Left lung (tissue), 10 donors: ENCODE results near the gene ZNRF2. TPM values are rescaled to one million over a fixed set of nuclear protein-coding genes. Genes with fewer than 3 reads are reported as not detected.
A peak's percentile ranks its signal among the peaks of the same experiment; 100 is the strongest.

Experiments used
- ATAC-seq: fragments of 200-7000 bp; cut with Tn5 transposase; one replicate; pipeline ENCODE4 v1.9.1; 2020; ENCODE audit warnings: moderate library complexity
- DNase-seq, 4 donors: peaks; one replicate each; pipeline ENCODE4 v3.0.0-alpha.2; 2013 to 2020
- H3K27ac ChIP-seq, 2 donors: fragments of 200-600 bp; sonication (generic) in 1 of 2; one replicate each; pipeline versions ENCODE4 v1.5.0 to v1.8.0; 2020 to 2021
- H3K27me3 ChIP-seq, 2 donors: fragments of 200-600 bp; sonication (generic) in 1 of 2; one replicate each; pipeline versions ENCODE4 v1.5.0 to v1.8.0; 2020 to 2021
- H3K36me3 ChIP-seq, 2 donors: fragments of 200-600 bp; sonication (generic) in 1 of 2; one replicate each; pipeline versions ENCODE4 v1.5.0 to v1.8.0; 2020 to 2021
- H3K4me1 ChIP-seq, 2 donors: fragments of 200-600 bp; one replicate each; pipeline ENCODE4 v1.8.0; 2021
- H3K4me3 ChIP-seq, 2 donors: fragments of 200-600 bp; sonication (generic) in 1 of 2; one replicate each; pipeline versions ENCODE4 v1.5.0 to v1.8.0; 2020 to 2021; ENCODE audit warnings: mild to moderate bottlenecking in 1 of 2
- H3K9me3 ChIP-seq, 2 donors: fragments of 200-600 bp; sonication (generic) in 1 of 2; one replicate each; pipeline versions ENCODE4 v1.5.0 to v1.8.0; 2020 to 2021
- CTCF ChIP-seq, 2 donors: fragments of 200-600 bp; sonication (generic) in 1 of 2; IDR thresholded peaks; one replicate each; pipeline versions ENCODE4 v1.5.0 to v1.8.0; 2021; ENCODE audit warnings: antibody characterized with exemption in 2 of 2
- intact Hi-C, 2 donors: fragments of 100-400 bp; cut with DNase I; formaldehyde crosslinking; loops; one replicate each; pipeline versions ENCODE4 v1.11.2 to v1.14.2; 2022
- polyA plus RNA-seq, 6 donors: library from polyadenylated mRNA; unstranded; fragments of 120-200 nt; gene quantifications; one replicate each; pipeline ENCODE4 v1.2.1, GENCODE V29; 2013; ENCODE audit not compliant: insufficient read length in 6 of 6
- total RNA-seq, 2 donors: library from RNA; stranded (reverse); fragmentation: NEBNext Ultra II Directional; extraction: Animal tissue kit (Norgen Biotek cat#: 25700); gene quantifications; one replicate each; pipeline ENCODE4 v1.2.1, GENCODE V29; 2021
- donor health status: DM: no; HTN: yes; CAD: no.
- donor health status: DM: no; HTN: no; CAD: no.

ZNRF2 gene
- total and polyA plus RNA-seq, 8 donors, result 10.9 to 19.5 (median 12.4) TPM

- Histone ChIP-seq H3K9me3 (no peaks in the 10 kb centered on the region), H3K27me3 (no peaks in the 10 kb centered on the region), H3K4me3 (no peak overlapping the region), H3K4me1 (peaks cover 4 to 37% of the 10 kb centered on the region in 2 donors), H3K27ac (peak overlapping the region in 1 of 2 donors; percentile 42), H3K36me3 (no peaks in the 10 kb centered on the region)
- TF ChIP-seq CTCF (IDR thresholded peaks at IDR 0.05), result no peak
- no peak for DNase-seq
- peak; percentile 15 for ATAC-seq
- intact Hi-C loops, result no loop called here
These were observed 35.1 kb upstream of the ZNRF2 start for GRCh38 chr7:30249316-30249715.

- H3K9me3 ChIP-seq, result no peaks in the 10 kb centered on the region
- no peak overlapping the region for H3K4me3 ChIP-seq
- H3K4me1 ChIP-seq, result peaks cover 4 to 37% of the 10 kb centered on the region in 2 donors
- no peaks in the 10 kb centered on the region for H3K36me3 ChIP-seq
- intact Hi-C loops, result no loop called here
- no peak overlapping the region for H3K27ac ChIP-seq
- H3K27me3 ChIP-seq, result no peaks in the 10 kb centered on the region
- DNase-seq (no peak), ATAC-seq (no peak)
- TF ChIP-seq CTCF (IDR thresholded peaks at IDR 0.05), result no peak
These were observed 34.2 kb upstream of the ZNRF2 start for GRCh38 chr7:30249986-30250774.

DNA sequence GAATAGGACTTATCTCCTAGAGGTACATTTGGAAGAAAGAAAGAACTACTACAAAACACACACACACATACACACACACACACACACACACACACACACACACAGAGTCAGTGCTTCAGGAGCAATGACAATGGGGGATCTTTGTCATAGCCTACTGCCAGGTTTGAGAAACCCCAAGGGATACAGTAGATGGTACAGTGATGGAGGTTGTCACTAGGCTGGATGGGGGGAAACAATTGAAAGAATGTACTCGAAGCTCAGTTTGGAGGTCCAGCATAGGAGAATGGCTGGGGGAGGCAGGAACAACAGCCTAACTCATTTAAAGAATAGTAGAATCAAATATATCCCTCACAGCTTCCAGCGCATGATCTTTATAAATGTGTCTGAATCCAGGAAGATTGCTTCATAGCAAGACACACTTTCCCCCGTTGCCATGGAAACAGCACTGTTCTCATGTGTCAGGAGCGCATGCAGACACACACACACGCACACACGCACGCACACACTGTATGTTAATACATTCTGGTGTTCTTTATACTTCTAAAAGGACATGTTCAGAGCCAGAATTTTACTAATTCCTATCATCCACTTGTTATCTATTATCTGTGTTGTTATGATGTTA is 32.6 kb upstream of the ZNRF2 start:
- DNase-seq, result peak in 1 of 4 donors; percentile 34
- Histone ChIP-seq H3K27ac (no peak overlapping the region), H3K4me1 (peaks cover 4 to 37% of the 10 kb centered on the region in 2 donors), H3K27me3 (no peaks in the 10 kb centered on the region), H3K36me3 (no peaks in the 10 kb centered on the region), H3K4me3 (no peak overlapping the region), H3K9me3 (no peaks in the 10 kb centered on the region)
- TF ChIP-seq CTCF (IDR thresholded peaks at IDR 0.05), result no peak
- intact Hi-C loops, result no loop called here
- no peak for ATAC-seq

GRCh38 chr7:30252885-30253795 is 31.3 kb upstream of the ZNRF2 start:
- Histone ChIP-seq H3K4me1 (peaks cover 4 to 37% of the 10 kb centered on the region in 2 donors), H3K36me3 (no peaks in the 10 kb centered on the region), H3K27me3 (no peaks in the 10 kb centered on the region), H3K9me3 (no peaks in the 10 kb centered on the region), H3K27ac (peak overlapping the region in 1 of 2 donors; percentile 55), H3K4me3 (no peak overlapping the region)
- intact Hi-C loops, result no loop called here
- peak in 3 of 4 donors; percentile 61 to 80 (median 74) for DNase-seq
- no peak for TF ChIP-seq CTCF (IDR thresholded peaks at IDR 0.05)
- ATAC-seq, result peak; percentile 80
